HEK293T (cell line): Measurements from ENCODE around the gene NOL4L.

Experiments used
- FOXA1 ChIP-seq: fragments of 450-650 bp; IDR thresholded peaks from 2 replicates; pipeline ENCODE4 v1.6.1; 2016; ENCODE audit warnings: mild to moderate bottlenecking
- FOXK2 ChIP-seq: fragments of 450-650 bp; IDR thresholded peaks from 2 replicates; pipeline ENCODE4 v1.6.1; 2016; ENCODE audit warnings: mild to moderate bottlenecking

- no peak for TF ChIP-seq FOXA1
- no peak for TF ChIP-seq FOXK2
These were observed 64.3 kb downstream of the NOL4L start for GRCh38 chr20:32520927-32521203.
